HEK293 (cell line): ENCODE data around the gene TEX2.
"Not testable (repeated sequence)": the region's sequence is repeated elsewhere in the genome, so short reads cannot be mapped to it uniquely, and the experiment has no call there.

Experiments used
- CTCF ChIA-PET: fragments of 350-600 bp; formaldehyde crosslinking; extraction: SDS; loops from one replicate; lab custom pipeline; 2021; ENCODE audit warnings: antibody characterized with exemption; lab: Yijun Ruan, JAX
- POLR2A ChIA-PET: fragments of 300-600 bp; formaldehyde crosslinking; extraction: SDS; loops from one replicate; lab custom pipeline; 2020; ENCODE audit warnings: antibody characterized with exemption, inconsistent platforms; lab: Yijun Ruan, JAX
- H3K27ac ChIP-seq: fragments of 200-500 bp; sonication (Bioruptor generic); 2 replicates; pipeline ENCODE4 v1.5.1; 2014; ENCODE audit warnings: low read depth, low read length, control low read depth, inconsistent platforms; ENCODE audit errors: extremely low read depth
- H3K36me3 ChIP-seq, 2 experiments: fragments of 200-500 bp in 1 of 2; sonication (Bioruptor generic) in 1 of 2; 1 replicate in 1 of 2; 2 replicates in 1 of 2; pipeline ENCODE4 v1.5.1; 2014 to 2017; ENCODE audit warnings: inconsistent platforms in 2 of 2, low read length in 2 of 2; ENCODE audit not compliant: control insufficient read depth in 2 of 2, insufficient read depth in 1 of 2
- H3K4me1 ChIP-seq: fragments of 200-500 bp; sonication (Bioruptor generic); 2 replicates; pipeline ENCODE4 v1.5.1; 2014; ENCODE audit warnings: mild to moderate bottlenecking, low read length, inconsistent platforms; ENCODE audit not compliant: control insufficient read depth, insufficient read depth
- H3K4me3 ChIP-seq: 2 replicates; pipeline ENCODE4 v1.5.1; 2011; ENCODE audit warnings: low read depth, mild to moderate bottlenecking, control low read depth, low read length, moderate library complexity
- H3K9me3 ChIP-seq: fragments of 200-500 bp; sonication (Bioruptor generic); 2 replicates; pipeline ENCODE4 v1.5.1; 2014; ENCODE audit warnings: low read depth, low read length, inconsistent platforms; ENCODE audit not compliant: control insufficient read depth, insufficient read depth
- HOXA7 ChIP-seq: sonication (generic); formaldehyde crosslinking; IDR thresholded peaks from 2 replicates; pipeline ENCODE4 v1.8.1; 2022; ENCODE audit warnings: missing genetic modification reagents, borderline replicate concordance
- MZF1 ChIP-seq: fragments of 450-650 bp; formaldehyde crosslinking; IDR thresholded peaks from 2 replicates; pipeline ENCODE4 v1.5.1; 2017; ENCODE audit warnings: missing biosample characterization, missing genetic modification characterization, borderline replicate concordance
- SCRT2 ChIP-seq: fragments of 450-650 bp; formaldehyde crosslinking; IDR thresholded peaks from 2 replicates; pipeline ENCODE4 v1.5.1; 2016; ENCODE audit warnings: missing biosample characterization, missing genetic modification characterization
- ZBTB1 ChIP-seq: fragments of 450-650 bp; formaldehyde crosslinking; IDR thresholded peaks from 2 replicates; pipeline ENCODE4 v1.5.1; 2016; ENCODE audit warnings: missing biosample characterization, missing genetic modification characterization
- ZEB2 ChIP-seq: fragments of 450-650 bp; formaldehyde crosslinking; IDR thresholded peaks from 2 replicates; pipeline ENCODE4 v1.5.1; 2016; ENCODE audit warnings: missing biosample characterization, missing genetic modification characterization
- ZNF121 ChIP-seq: fragments of 450-650 bp; formaldehyde crosslinking; IDR thresholded peaks from 2 replicates; pipeline ENCODE4 v1.5.1; 2016; ENCODE audit warnings: missing biosample characterization, missing genetic modification characterization
- ZNF23 ChIP-seq: fragments of 450-650 bp; formaldehyde crosslinking; IDR thresholded peaks from 2 replicates; pipeline ENCODE4 v1.5.1; 2016; ENCODE audit warnings: missing biosample characterization, missing genetic modification characterization, borderline replicate concordance
- ZNF24 ChIP-seq: fragments of 450-650 bp; formaldehyde crosslinking; IDR thresholded peaks from 2 replicates; pipeline ENCODE4 v1.5.1; 2016; ENCODE audit warnings: missing biosample characterization, missing genetic modification characterization
- ZNF350 ChIP-seq: fragments of 450-650 bp; formaldehyde crosslinking; IDR thresholded peaks from 2 replicates; pipeline ENCODE4 v1.5.0; 2017; ENCODE audit warnings: missing biosample characterization, mild to moderate bottlenecking, missing genetic modification characterization
- ZNF366 ChIP-seq: fragments of 450-650 bp; formaldehyde crosslinking; conservative IDR thresholded peaks from 2 replicates; pipeline ENCODE4 v1.5.1; 2016; ENCODE audit warnings: missing biosample characterization, missing genetic modification characterization
- ZNF433 ChIP-seq: fragments of 450-650 bp; formaldehyde crosslinking; IDR thresholded peaks from 2 replicates; pipeline ENCODE4 v1.5.1; 2016; ENCODE audit warnings: missing biosample characterization, missing genetic modification characterization, low read depth
- ZNF488 ChIP-seq: fragments of 450-650 bp; formaldehyde crosslinking; IDR thresholded peaks from 2 replicates; pipeline ENCODE4 v1.5.1; 2016; ENCODE audit warnings: missing biosample characterization, missing genetic modification characterization
- ZNF521 ChIP-seq: fragments of 450-650 bp; formaldehyde crosslinking; IDR thresholded peaks from 2 replicates; pipeline ENCODE4 v1.5.1; 2017; ENCODE audit warnings: missing biosample characterization, mild to moderate bottlenecking, missing genetic modification characterization
- ZNF624 ChIP-seq: fragments of 450-650 bp; formaldehyde crosslinking; IDR thresholded peaks from 2 replicates; pipeline ENCODE4 v1.5.1; 2017; ENCODE audit warnings: missing biosample characterization, missing genetic modification characterization
- ZNF843 ChIP-seq: fragments of 450-650 bp; formaldehyde crosslinking; IDR thresholded peaks from 2 replicates; pipeline ENCODE4 v1.5.1; 2016; ENCODE audit warnings: missing biosample characterization, missing genetic modification characterization
- TF ChIP-seq, protein P1 (sequence below): fragments of 450-650 bp; formaldehyde crosslinking; IDR thresholded peaks from 2 replicates; pipeline ENCODE4 v1.5.1; 2016; ENCODE audit warnings: missing biosample characterization, missing genetic modification characterization, borderline replicate concordance

The TEX2 gene

GRCh38 chr17:64221679-64222078, 41.4 kb downstream of the TEX2 start (continued):
- TF ChIP-seq ZBTB1 (tag by site-specific recombination) = no peak
- no peak for TF ChIP-seq ZNF121
- TF ChIP-seq, protein P1, sequence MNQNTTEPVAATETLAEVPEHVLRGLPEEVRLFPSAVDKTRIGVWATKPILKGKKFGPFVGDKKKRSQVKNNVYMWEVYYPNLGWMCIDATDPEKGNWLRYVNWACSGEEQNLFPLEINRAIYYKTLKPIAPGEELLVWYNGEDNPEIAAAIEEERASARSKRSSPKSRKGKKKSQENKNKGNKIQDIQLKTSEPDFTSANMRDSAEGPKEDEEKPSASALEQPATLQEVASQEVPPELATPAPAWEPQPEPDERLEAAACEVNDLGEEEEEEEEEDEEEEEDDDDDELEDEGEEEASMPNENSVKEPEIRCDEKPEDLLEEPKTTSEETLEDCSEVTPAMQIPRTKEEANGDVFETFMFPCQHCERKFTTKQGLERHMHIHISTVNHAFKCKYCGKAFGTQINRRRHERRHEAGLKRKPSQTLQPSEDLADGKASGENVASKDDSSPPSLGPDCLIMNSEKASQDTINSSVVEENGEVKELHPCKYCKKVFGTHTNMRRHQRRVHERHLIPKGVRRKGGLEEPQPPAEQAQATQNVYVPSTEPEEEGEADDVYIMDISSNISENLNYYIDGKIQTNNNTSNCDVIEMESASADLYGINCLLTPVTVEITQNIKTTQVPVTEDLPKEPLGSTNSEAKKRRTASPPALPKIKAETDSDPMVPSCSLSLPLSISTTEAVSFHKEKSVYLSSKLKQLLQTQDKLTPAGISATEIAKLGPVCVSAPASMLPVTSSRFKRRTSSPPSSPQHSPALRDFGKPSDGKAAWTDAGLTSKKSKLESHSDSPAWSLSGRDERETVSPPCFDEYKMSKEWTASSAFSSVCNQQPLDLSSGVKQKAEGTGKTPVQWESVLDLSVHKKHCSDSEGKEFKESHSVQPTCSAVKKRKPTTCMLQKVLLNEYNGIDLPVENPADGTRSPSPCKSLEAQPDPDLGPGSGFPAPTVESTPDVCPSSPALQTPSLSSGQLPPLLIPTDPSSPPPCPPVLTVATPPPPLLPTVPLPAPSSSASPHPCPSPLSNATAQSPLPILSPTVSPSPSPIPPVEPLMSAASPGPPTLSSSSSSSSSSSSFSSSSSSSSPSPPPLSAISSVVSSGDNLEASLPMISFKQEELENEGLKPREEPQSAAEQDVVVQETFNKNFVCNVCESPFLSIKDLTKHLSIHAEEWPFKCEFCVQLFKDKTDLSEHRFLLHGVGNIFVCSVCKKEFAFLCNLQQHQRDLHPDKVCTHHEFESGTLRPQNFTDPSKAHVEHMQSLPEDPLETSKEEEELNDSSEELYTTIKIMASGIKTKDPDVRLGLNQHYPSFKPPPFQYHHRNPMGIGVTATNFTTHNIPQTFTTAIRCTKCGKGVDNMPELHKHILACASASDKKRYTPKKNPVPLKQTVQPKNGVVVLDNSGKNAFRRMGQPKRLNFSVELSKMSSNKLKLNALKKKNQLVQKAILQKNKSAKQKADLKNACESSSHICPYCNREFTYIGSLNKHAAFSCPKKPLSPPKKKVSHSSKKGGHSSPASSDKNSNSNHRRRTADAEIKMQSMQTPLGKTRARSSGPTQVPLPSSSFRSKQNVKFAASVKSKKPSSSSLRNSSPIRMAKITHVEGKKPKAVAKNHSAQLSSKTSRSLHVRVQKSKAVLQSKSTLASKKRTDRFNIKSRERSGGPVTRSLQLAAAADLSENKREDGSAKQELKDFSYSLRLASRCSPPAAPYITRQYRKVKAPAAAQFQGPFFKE = no peak
- TF ChIP-seq ZNF488 = no peak
- no peak for TF ChIP-seq ZNF24 (tag by site-specific recombination)
- no peak for TF ChIP-seq ZNF843 (tag by site-specific recombination)
- TF ChIP-seq ZEB2 (tag by site-specific recombination) = no peak

DNA sequence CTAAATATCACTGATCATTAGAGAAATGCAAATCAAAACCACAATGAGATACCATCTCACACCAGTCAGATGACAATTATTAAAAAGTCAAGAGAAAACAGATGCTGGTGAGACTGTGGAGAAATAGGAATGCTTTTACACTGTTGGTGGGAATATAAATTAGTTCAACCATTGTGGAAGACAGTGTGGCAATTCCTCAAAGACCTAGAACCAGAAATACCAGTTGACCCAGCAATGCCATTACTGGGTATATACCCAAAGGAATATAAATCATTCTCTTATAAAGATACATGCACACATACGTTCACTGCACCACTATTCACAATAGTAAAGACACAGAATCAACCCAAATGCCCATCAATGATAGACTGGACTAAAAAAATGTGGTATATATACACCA, 42.5 kb downstream of the TEX2 start:
- H3K4me3 ChIP-seq, CTCF ChIA-PET, POLR2A ChIA-PET, H3K36me3 ChIP-seq, H3K27ac ChIP-seq, H3K9me3 ChIP-seq: not testable (repeated sequence)
- peaks cover 16% of the 10 kb centered on the region for H3K4me1 ChIP-seq

GRCh38 chr17:64219571-64219970, 43.5 kb downstream of the TEX2 start:
- TF ChIP-seq ZNF433 (tag by site-specific recombination) = no peak
- TF ChIP-seq MZF1 = no peak
- TF ChIP-seq ZNF350 (tag by site-specific recombination) = no peak
- no peak for TF ChIP-seq ZBTB1 (tag by site-specific recombination)
- TF ChIP-seq ZNF366 (tag by site-specific recombination) = no peak
- no peak for TF ChIP-seq ZNF521 (tag by site-specific recombination)
- TF ChIP-seq ZNF23 (tag by site-specific recombination) = no peak
- no peak for TF ChIP-seq ZNF624 (tag by site-specific recombination)
- no peak for TF ChIP-seq HOXA7 (CRISPR knock-in tag)
- TF ChIP-seq SCRT2 (tag by site-specific recombination) = no peak
- TF ChIP-seq, all 188 proteins: peak for 0
- ChIA-PET POLR2A (no interaction called here), CTCF (no interaction called here)
- Histone ChIP-seq H3K36me3 (no peaks in the 10 kb centered on the region), H3K27ac (no peak overlapping the region), H3K9me3 (no peaks in the 10 kb centered on the region), H3K4me3 (no peak overlapping the region), H3K4me1 (peaks cover 23% of the 10 kb centered on the region)
